Measurements from ENCODE around the gene PAM. TPM values are rescaled to one million over a fixed set of nuclear protein-coding genes. Genes with fewer than 3 reads are reported as not detected.

Gene PAM
- total and polyA plus RNA-seq, 2 of the 13 experiments (the other 11 are each of a cell fraction or from before 2014, with no cell fraction given), result 20.2 to 79.1 TPM

- 0 out of 2 replicates have a peak, but pooled peaks have one; percentile 27 for TF ChIP-seq ZNF670 (CRISPR knock-in tag; IDR thresholded peaks at IDR 0.05; ENCODE audit: borderline replicate concordance)
- TF ChIP-seq ARNT2 (CRISPR knock-in tag; IDR thresholded peaks at IDR 0.05; ENCODE audit: low read depth), result no peak
- no peak for TF ChIP-seq GMEB2 (CRISPR knock-in tag; IDR thresholded peaks at IDR 0.05; ENCODE audit: low read depth)
- 0 out of 2 replicates have a peak, but pooled peaks have one; percentile 19 for TF ChIP-seq DNMT3B (CRISPR knock-in tag; conservative IDR thresholded peaks at IDR 0.05)
- TF ChIP-seq MAX (IDR thresholded peaks at IDR 0.05), result peak; percentile 28; the same call in 1 of the 2 replicates
- no peak for TF ChIP-seq DRAP1 (CRISPR knock-in tag; IDR thresholded peaks at IDR 0.05)
- TF ChIP-seq ZNF572 (CRISPR knock-in tag; IDR thresholded peaks at IDR 0.05), result no peak
- no peak for TF ChIP-seq KIAA2018 (CRISPR knock-in tag; IDR thresholded peaks at IDR 0.05; ENCODE audit: borderline replicate concordance)
- no peak for TF ChIP-seq TBX3 (IDR thresholded peaks at IDR 0.05; ENCODE audit: borderline replicate concordance)
- 0 out of 2 replicates have a peak, but pooled peaks have one; percentile 54 for TF ChIP-seq ZNF567 (CRISPR knock-in tag; IDR thresholded peaks at IDR 0.05; ENCODE audit: borderline replicate concordance)
- 0 out of 2 replicates have a peak, but pooled peaks have one; percentile 43 for TF ChIP-seq CAMTA2 (CRISPR knock-in tag; IDR thresholded peaks at IDR 0.05; ENCODE audit: borderline replicate concordance)
- TF ChIP-seq MIER2 (CRISPR knock-in tag; IDR thresholded peaks at IDR 0.05), result no peak
- TF ChIP-seq ATF3 (CRISPR knock-in tag; IDR thresholded peaks at IDR 0.05), result peak; percentile 39; the same call in 1 of the 2 replicates
- TF ChIP-seq CREB1 (IDR thresholded peaks at IDR 0.05), result 0 out of 2 replicates have a peak, but pooled peaks have one; percentile 27
- TF ChIP-seq CREB1 (CRISPR knock-in tag; IDR thresholded peaks at IDR 0.05), result peak; percentile 54
- TF ChIP-seq ATF2 (CRISPR knock-in tag; IDR thresholded peaks at IDR 0.05), result peak; percentile 68
- TF ChIP-seq HNRNPK (IDR thresholded peaks at IDR 0.05; ENCODE audit: low read depth, low read length, poor library complexity, severe bottlenecking), result no peak
These were observed 724 bp downstream of the PAM start (continued) for GRCh38 chr5:102755686-102756371.
